Activated naive CD4-positive, alpha-beta T cell treated with anti-CD3 and anti-CD28 coated beads, Interleukin-2, amount 10 ng/mL, durations not matched to agents 5 hours and 36 hours (primary cell): ENCODE results near the gene PRKAB2. TPM values are rescaled to one million over a fixed set of nuclear protein-coding genes. Genes with fewer than 3 reads are reported as not detected.

Experiments
- total RNA-seq, 2 experiments: library from RNA; stranded (reverse); gene quantifications; one replicate each; pipeline ENCODE4 v1.2.3, GENCODE V29; 2021

Gene PRKAB2, protein sequence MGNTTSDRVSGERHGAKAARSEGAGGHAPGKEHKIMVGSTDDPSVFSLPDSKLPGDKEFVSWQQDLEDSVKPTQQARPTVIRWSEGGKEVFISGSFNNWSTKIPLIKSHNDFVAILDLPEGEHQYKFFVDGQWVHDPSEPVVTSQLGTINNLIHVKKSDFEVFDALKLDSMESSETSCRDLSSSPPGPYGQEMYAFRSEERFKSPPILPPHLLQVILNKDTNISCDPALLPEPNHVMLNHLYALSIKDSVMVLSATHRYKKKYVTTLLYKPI
- total RNA-seq, result 10 to 100 TPM; 11.9 to 12.1 TPM

DNA sequence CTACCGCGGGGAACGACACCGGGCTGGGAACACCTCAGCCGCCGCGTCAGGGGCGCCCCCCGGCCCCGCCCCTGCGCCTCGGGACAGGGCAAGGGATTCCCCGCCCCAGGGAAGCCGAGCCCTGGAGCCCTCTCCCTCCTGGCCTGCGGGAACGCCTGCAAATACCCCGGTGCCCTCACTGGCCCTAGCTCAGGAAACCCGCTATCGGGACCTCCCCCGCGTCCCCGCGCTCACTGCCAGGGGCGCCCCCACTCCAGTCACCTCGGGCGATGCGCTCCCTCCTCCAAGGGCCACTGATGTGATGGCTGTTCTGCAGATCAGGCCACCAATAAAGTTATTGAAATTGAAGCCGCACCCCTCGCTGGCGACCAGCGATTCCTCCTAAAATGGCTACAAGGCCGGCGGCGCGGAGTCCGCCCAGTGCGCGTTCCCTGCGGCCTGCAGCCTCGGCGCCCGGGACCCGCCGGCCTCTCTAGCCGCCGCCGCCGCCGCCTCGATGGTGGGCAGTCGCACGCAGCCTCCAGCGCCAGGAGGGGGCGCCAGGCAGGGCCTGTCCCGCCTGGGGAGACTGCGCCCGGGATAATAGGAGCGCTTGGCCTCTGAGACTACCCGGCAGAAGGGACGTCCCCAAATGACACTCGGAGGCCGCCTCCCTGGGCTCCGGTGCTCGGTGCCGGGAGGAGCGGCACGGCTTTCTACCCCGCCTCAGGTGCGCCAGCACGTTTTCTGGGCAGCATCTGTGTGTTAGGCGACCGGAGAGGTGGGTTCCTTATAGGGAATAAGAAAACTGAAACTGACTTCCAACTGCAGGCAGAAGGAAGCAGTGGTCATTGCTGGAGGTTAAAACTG, at the start of gene PRKAB2:
PRKAB2 (minus strand) TSS at position 303 of the 849 bp plus-strand sequence. CDS start 326 bp downstream, outside the sequence.

Other genes with a start within 250 kb of the PRKAB2 start
- gene NBPF12, start 234.1 kb downstream of the PRKAB2 start, total RNA-seq, result 10 to 100 TPM; 15.9 to 17.7 TPM
- under 1 TPM; 0.55 to 0.89 TPM for gene FMO5, start 52.9 kb upstream of the PRKAB2 start, total RNA-seq
- gene CHD1L, start 70.2 kb upstream of the PRKAB2 start, total RNA-seq, result 10 to 100 TPM; 56.4 to 56.9 TPM